ENCODE measurements around the gene CTBP1. TPM values are rescaled to one million over a fixed set of nuclear protein-coding genes. Genes with fewer than 3 reads are reported as not detected.

Gene CTBP1
- total and polyA plus RNA-seq, 9 of the 15 experiments (the other 6 are each of a cell fraction or from before 2014, with no cell fraction given) = 14.5 to 162 (median 68.2) TPM

DNA sequence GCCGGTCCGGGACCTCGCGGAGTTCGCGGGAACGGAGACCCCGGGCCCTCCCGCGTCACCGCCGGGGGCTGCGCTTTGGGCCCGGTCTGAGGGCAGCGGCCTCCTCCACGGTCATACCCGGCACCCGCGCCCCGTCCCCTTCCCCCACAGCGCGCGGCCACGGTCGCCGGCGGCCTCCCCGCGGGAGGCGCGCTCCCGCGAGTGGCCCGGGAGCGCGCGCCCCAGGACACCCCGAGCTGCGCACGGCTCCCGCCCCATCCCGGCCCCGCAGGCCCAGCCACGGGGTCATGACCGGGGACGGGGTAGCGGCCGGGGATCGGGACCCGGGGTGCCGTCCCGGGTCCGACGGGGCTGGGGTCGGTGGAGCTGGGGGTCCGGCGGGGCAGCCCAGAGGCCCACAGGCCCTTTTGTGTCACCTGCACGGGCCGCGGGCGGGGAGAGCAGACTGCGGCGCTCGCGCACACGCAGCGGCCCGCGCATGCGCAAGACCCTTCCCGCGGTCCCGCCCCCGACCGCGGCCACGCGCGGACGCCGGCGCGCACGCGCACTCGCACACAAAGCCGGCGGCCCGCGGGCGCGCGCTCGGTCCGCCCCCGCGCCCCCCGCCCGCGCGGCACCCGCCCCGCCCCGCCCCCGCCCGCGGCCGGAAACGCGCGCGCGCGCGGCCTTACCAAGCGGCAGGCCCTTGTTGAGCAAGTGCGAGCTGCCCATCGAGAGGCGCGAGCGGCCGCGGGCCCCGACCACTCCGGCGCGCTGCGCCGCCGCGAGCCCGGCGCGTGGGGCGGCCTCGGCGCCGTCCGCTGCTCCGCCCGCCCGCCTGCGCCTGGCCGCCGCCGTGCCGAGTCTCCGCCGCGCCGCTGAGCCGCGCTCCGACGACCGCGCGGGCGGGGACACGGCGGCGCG lies at the start of gene CTBP1 (continued):
- TF ChIP-seq E2F8 (IDR thresholded peaks at IDR 0.05; ENCODE audit: low read depth, partially characterized antibody) = no peak
- no peak for TF ChIP-seq ZNF561 (CRISPR knock-in tag; conservative IDR thresholded peaks at IDR 0.05)
- TF ChIP-seq HMGN3 (IDR thresholded peaks at IDR 0.05; ENCODE audit: borderline replicate concordance, extremely low read depth, insufficient read length, low read depth, low read length) = peak; percentile 78
- TF ChIP-seq LEF1 (IDR thresholded peaks at IDR 0.05) = no peak
- no peak for TF ChIP-seq KHSRP (IDR thresholded peaks at IDR 0.05)
- no peak for TF ChIP-seq JUNB (CRISPR knock-in tag; conservative IDR thresholded peaks at IDR 0.05)
- TF ChIP-seq EZH2 (IDR thresholded peaks at IDR 0.05; ENCODE audit: borderline replicate concordance, low read depth, low read length) = no peak
- TF ChIP-seq CBFB (CRISPR knock-in tag; IDR thresholded peaks at IDR 0.05) = no peak
- no peak for TF ChIP-seq SFPQ (IDR thresholded peaks at IDR 0.05; ENCODE audit: low read depth, low read length)
- no peak for TF ChIP-seq NFRKB (IDR thresholded peaks at IDR 0.05; ENCODE audit: low read depth)
- no peak for TF ChIP-seq CLOCK (CRISPR knock-in tag; IDR thresholded peaks at IDR 0.05; ENCODE audit: borderline replicate concordance)
- TF ChIP-seq SMARCC2 (IDR thresholded peaks at IDR 0.05; ENCODE audit: low read depth) = no peak
- TF ChIP-seq ILK (tag; IDR thresholded peaks at IDR 0.05; ENCODE audit: borderline replicate concordance, low read depth) = no peak
- no peak for TF ChIP-seq ZNF512 (tag; IDR thresholded peaks at IDR 0.05)
- no peak for TF ChIP-seq ZNF551 (CRISPR knock-in tag; IDR thresholded peaks at IDR 0.05)
- TF ChIP-seq CCNT2 (IDR thresholded peaks at IDR 0.05; ENCODE audit: borderline replicate concordance, extremely low read depth, insufficient read length, low read depth, low read length) = peak; percentile 52
- TF ChIP-seq TFAM (CRISPR knock-in tag; conservative IDR thresholded peaks at IDR 0.05) = no peak
- no peak for TF ChIP-seq ZNF3 (CRISPR knock-in tag; IDR thresholded peaks at IDR 0.05)

All from K562 (cell line).